CD14-positive monocyte (primary cell): ENCODE measurements around the gene GIMAP1. TPM values are rescaled to one million over a fixed set of nuclear protein-coding genes. Genes with fewer than 3 reads are reported as not detected.

Source experiments
- DNase-seq, 3 donors: peaks; one replicate each; pipeline ENCODE4 v3.0.0-alpha.2; 2011 to 2022
- H2AFZ ChIP-seq: 2 replicates; pipeline ENCODE4 v1.6.0; 2012; ENCODE audit warnings: mild to moderate bottlenecking, low read depth, low read length, inconsistent platforms; ENCODE audit not compliant: insufficient read depth, poor library complexity, severe bottlenecking
- H3K27ac ChIP-seq, 2 donors: 1 replicate in 1 of 2; 2 replicates in 1 of 2; pipeline ENCODE4 v1.5.1; 2012 to 2013; ENCODE audit warnings: low read length in 2 of 2, control low read depth in 1 of 2, inconsistent platforms in 1 of 2, low read depth in 1 of 2, mild to moderate bottlenecking in 1 of 2
- H3K27me3 ChIP-seq, 2 donors: one replicate each; pipeline versions ENCODE4 v1.6.0 to v1.6.1; 2011 to 2013; ENCODE audit warnings: low read length in 2 of 2; ENCODE audit not compliant: control insufficient read depth in 2 of 2, insufficient read depth in 2 of 2
- H3K36me3 ChIP-seq, 2 donors: replicated peaks in 1 of 2; 1 replicate in 1 of 2; 2 replicates in 1 of 2; pipeline versions ENCODE4 v1.5.1 to v1.6.1; 2012 to 2013; ENCODE audit warnings: low read length in 2 of 2, control low read depth in 1 of 2, inconsistent platforms in 1 of 2, mild to moderate bottlenecking in 1 of 2; ENCODE audit not compliant: insufficient read depth in 2 of 2, control insufficient read depth in 1 of 2
- H3K4me1 ChIP-seq, 2 donors: 1 replicate in 1 of 2; 2 replicates in 1 of 2; pipeline versions ENCODE4 v1.5.1 to v1.6.1; 2012 to 2013; ENCODE audit warnings: low read length in 2 of 2, control low read depth in 1 of 2, inconsistent platforms in 1 of 2, mild to moderate bottlenecking in 1 of 2, moderate library complexity in 1 of 2; ENCODE audit not compliant: insufficient read depth in 2 of 2, control insufficient read depth in 1 of 2
- H3K4me2 ChIP-seq: replicated peaks from 2 replicates; pipeline ENCODE3; 2012; ENCODE audit warnings: low read length, moderate library complexity, mild to moderate bottlenecking; ENCODE audit not compliant: poor library complexity, severe bottlenecking; ENCODE audit errors: extremely low read depth
- H3K4me3 ChIP-seq, 3 experiments: fragments of 200-600 bp in 1 of 3; sonication (generic) in 1 of 3; replicated peaks in 1 of 3; 1 replicate in 2 of 3; 2 replicates in 1 of 3; pipeline ENCODE4 v1.5.1; 2011 to 2013; ENCODE audit warnings: low read length in 3 of 3, mild to moderate bottlenecking in 3 of 3, control low read depth in 2 of 3, low read depth in 2 of 3, inconsistent platforms in 1 of 3, moderate library complexity in 1 of 3
- H3K79me2 ChIP-seq: 2 replicates; pipeline ENCODE4 v1.6.0; 2012; ENCODE audit warnings: mild to moderate bottlenecking, control low read depth, inconsistent platforms, low read length, moderate library complexity; ENCODE audit not compliant: insufficient read depth
- H3K9ac ChIP-seq: 2 replicates; pipeline ENCODE4 v1.6.0; 2017; ENCODE audit warnings: low read length, mild to moderate bottlenecking; ENCODE audit not compliant: insufficient read depth, poor library complexity, severe bottlenecking
- H3K9me3 ChIP-seq, 2 donors: replicated peaks in 1 of 2; 1 replicate in 1 of 2; 2 replicates in 1 of 2; pipeline versions ENCODE4 v1.5.1 to v1.6.1; 2012 to 2013; ENCODE audit warnings: low read length in 2 of 2, control low read depth in 1 of 2; ENCODE audit not compliant: control insufficient read depth in 1 of 2, insufficient read depth in 1 of 2
- H4K20me1 ChIP-seq: 2 replicates; pipeline ENCODE4 v1.6.0; 2012; ENCODE audit warnings: mild to moderate bottlenecking, low read length, control low read depth, moderate library complexity; ENCODE audit not compliant: insufficient read depth
- H3K27ac Mint-ChIP-seq, 7 donors: one replicate each; pipeline ENCODE4 v1.8.0; 2020; ENCODE audit warnings: mild to moderate bottlenecking in 7 of 7, mixed read lengths in 7 of 7, moderate library complexity in 6 of 7, inconsistent platforms in 2 of 7
- H3K27me3 Mint-ChIP-seq, 3 donors: one replicate each; pipeline ENCODE4 v1.8.0; 2021 to 2022; ENCODE audit warnings: low read depth in 3 of 3, mild to moderate bottlenecking in 3 of 3, mixed read lengths in 3 of 3, moderate library complexity in 3 of 3, inconsistent platforms in 1 of 3
- H3K36me3 Mint-ChIP-seq, 2 donors: one replicate each; pipeline ENCODE4 v1.8.0; 2020; ENCODE audit warnings: mixed read lengths in 2 of 2, inconsistent platforms in 1 of 2, mild to moderate bottlenecking in 1 of 2
- H3K4me1 Mint-ChIP-seq: one replicate; pipeline ENCODE4 v1.8.0; 2020; ENCODE audit warnings: mild to moderate bottlenecking, mixed read lengths
- H3K4me3 Mint-ChIP-seq, 2 donors: one replicate each; pipeline ENCODE4 v1.8.0; 2020; ENCODE audit warnings: mild to moderate bottlenecking in 2 of 2, mixed read lengths in 2 of 2, moderate library complexity in 1 of 2
- H3K9me3 Mint-ChIP-seq, 7 donors: one replicate each; pipeline ENCODE4 v1.8.0; 2020 to 2022; ENCODE audit warnings: mixed read lengths in 7 of 7, mild to moderate bottlenecking in 6 of 7, moderate library complexity in 6 of 7, inconsistent platforms in 2 of 7
- WGBS: methylation state at CpG from one replicate; pipeline ENCODE4 v1.1.5; 2013; ENCODE audit warnings: missing lambda C conversion rate; ENCODE audit not compliant: insufficient coverage; 5-methylcytosine and 5-hydroxymethylcytosine counted together
- intact Hi-C, 2 donors: fragments of 100-400 bp; cut with micrococcal nuclease; formaldehyde crosslinking; loops; one replicate each; pipeline versions ENCODE4 v1.15.0 to v1.15.1; 2023
- polyA plus RNA-seq, 3 donors: library from polyadenylated mRNA; depleted of rRNA in 1 of 3; unstranded in 2 of 3; stranded (reverse) in 1 of 3; fragments of 300-500 nt in 2 of 3; fragments of >200 nt in 1 of 3; fragmentation: Illumina TruSeq in 2 of 3; gene quantifications; 1 replicate in 2 of 3; 2 replicates in 1 of 3; pipeline ENCODE4 v1.2.3, GENCODE V29; 2012 to 2021
- TF ChIP-seq, protein P1 (sequence below): fragments of 200-600 bp; IDR thresholded peaks from one replicate; pipeline ENCODE4 v1.8.0; 2022; ENCODE audit warnings: antibody characterized with exemption, mild to moderate bottlenecking

GIMAP1 gene
- polyA plus RNA-seq, 3 donors: 10.9 to 19.6 (median 11.4) TPM

GRCh38 chr7:150737265-150738055 lies 21.0 kb downstream of the GIMAP1 start, which contains the start of gene GIMAP5:
Gene GIMAP5 (plus strand): TSS chr7:150737418. CDS start chr7:150740885, 3,467 bp downstream.
- Histone ChIP-seq H4K20me1 (peaks cover 42% of the 10 kb centered on the region), H2AFZ (peak within 1 kb of the TSS; percentile 75), H3K27ac (peak within 1 kb of the TSS; percentile 45 to 89), H3K9ac (peak within 1 kb of the TSS; percentile 69), H3K4me1 (peaks cover 28 to 46% of the 10 kb centered on the region in 2 donors), H3K9me3 (no peaks in the 10 kb centered on the region), H3K79me2 (peaks cover 33% of the 10 kb centered on the region), H3K27me3 (no peaks in the 10 kb centered on the region), H3K36me3 (peaks cover 20 to 23% of the 10 kb centered on the region in 2 donors), H3K4me3 (peak within 1 kb of the TSS; percentile 64 to 92 (median 87)), H3K4me2 (peak within 1 kb of the TSS; percentile 88)
- 19% methylated on average over 12 of the region's 14 CpGs for WGBS
- Mint-ChIP-seq H3K27me3 (peaks cover 0 to 2% (median 1%) of the 10 kb centered on the region in 3 donors), H3K9me3 (peaks cover 0 to 8% (median 3%) of the 10 kb centered on the region in 7 donors), H3K4me3 (peak within 1 kb of the TSS; percentile 95 to 99), H3K27ac (peak within 1 kb of the TSS; percentile 85 to 93 (median 88)), H3K4me1 (peaks cover 61% of the 10 kb centered on the region), H3K36me3 (peaks cover 25 to 28% of the 10 kb centered on the region in 2 donors)
- peak in 2 of 3 donors; percentile 38 to 57 for DNase-seq
- TF ChIP-seq, protein P1, sequence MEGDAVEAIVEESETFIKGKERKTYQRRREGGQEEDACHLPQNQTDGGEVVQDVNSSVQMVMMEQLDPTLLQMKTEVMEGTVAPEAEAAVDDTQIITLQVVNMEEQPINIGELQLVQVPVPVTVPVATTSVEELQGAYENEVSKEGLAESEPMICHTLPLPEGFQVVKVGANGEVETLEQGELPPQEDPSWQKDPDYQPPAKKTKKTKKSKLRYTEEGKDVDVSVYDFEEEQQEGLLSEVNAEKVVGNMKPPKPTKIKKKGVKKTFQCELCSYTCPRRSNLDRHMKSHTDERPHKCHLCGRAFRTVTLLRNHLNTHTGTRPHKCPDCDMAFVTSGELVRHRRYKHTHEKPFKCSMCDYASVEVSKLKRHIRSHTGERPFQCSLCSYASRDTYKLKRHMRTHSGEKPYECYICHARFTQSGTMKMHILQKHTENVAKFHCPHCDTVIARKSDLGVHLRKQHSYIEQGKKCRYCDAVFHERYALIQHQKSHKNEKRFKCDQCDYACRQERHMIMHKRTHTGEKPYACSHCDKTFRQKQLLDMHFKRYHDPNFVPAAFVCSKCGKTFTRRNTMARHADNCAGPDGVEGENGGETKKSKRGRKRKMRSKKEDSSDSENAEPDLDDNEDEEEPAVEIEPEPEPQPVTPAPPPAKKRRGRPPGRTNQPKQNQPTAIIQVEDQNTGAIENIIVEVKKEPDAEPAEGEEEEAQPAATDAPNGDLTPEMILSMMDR: no peak
- intact Hi-C loops: no loop called here

DNA sequence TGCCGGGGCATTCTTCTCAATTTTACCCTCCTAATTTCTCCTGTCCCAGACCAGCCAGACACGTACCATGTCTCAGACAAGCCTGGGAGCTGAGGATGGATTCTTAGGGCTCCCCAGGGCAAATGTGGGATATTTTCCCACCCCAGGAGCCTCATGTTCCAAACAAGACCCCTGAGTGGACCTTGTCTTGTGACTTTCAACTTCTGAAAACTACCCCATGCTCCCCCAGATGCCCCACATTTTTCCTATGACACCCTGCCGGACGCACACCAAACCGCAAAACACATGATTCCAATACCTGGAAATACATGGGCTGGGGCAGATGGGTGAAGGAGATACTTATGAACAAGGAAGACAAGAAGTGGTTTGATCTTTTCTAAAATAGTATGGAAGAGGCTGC lies 21.7 kb downstream of the GIMAP1 start:
- Mint-ChIP-seq H3K27me3 (peaks cover 0 to 3% (median 2%) of the 10 kb centered on the region in 3 donors), H3K4me1 (peaks cover 68% of the 10 kb centered on the region), H3K4me3 (peak overlapping the region; percentile 95 to 99), H3K9me3 (peaks cover 0 to 8% (median 3%) of the 10 kb centered on the region in 7 donors), H3K27ac (peak overlapping the region in 6 of 7 donors; percentile 65 to 93 (median 87)), H3K36me3 (peaks cover 32 to 34% of the 10 kb centered on the region in 2 donors)
- H2AFZ ChIP-seq: peak overlapping the region; percentile 75
- peak overlapping the region; percentile 64 to 92 (median 87) for H3K4me3 ChIP-seq
- H3K27me3 ChIP-seq: no peaks in the 10 kb centered on the region
- DNase-seq: no peak
- TF ChIP-seq, protein P1: no peak
- H3K27ac ChIP-seq: peak overlapping the region; percentile 45 to 89
- intact Hi-C loops: no loop called here
- H3K36me3 ChIP-seq: peaks cover 26 to 29% of the 10 kb centered on the region in 2 donors
- H3K4me2 ChIP-seq: peak overlapping the region; percentile 88
- peak overlapping the region; percentile 69 for H3K9ac ChIP-seq
- peaks cover 33% of the 10 kb centered on the region for H3K79me2 ChIP-seq
- WGBS: 65% methylated on average over 2 of the region's 5 CpGs
- H4K20me1 ChIP-seq: peaks cover 48% of the 10 kb centered on the region
- peaks cover 29 to 46% of the 10 kb centered on the region in 2 donors for H3K4me1 ChIP-seq
- H3K9me3 ChIP-seq: no peaks in the 10 kb centered on the region
